Natural killer cell (primary cell): ENCODE data around the gene RGS4. TPM values are rescaled to one million over a fixed set of nuclear protein-coding genes. Genes with fewer than 3 reads are reported as not detected.

ENCODE experiments used
- ATAC-seq, 3 donors: fragments of 150-1000 bp in 2 of 3; fragments of 200-7000 bp in 1 of 3; cut with Tn5 transposase; 1 replicate in 1 of 3; 2 replicates in 2 of 3; pipeline ENCODE4 v1.10.0; 2021; ENCODE audit warnings: mild to moderate bottlenecking in 2 of 3, moderate library complexity in 2 of 3
- DNase-seq, 2 donors: peaks; one replicate each; pipeline versions ENCODE4 v3.0.0 to v3.0.0-alpha.2; 2013 to 2021; ENCODE audit warnings: mixed read lengths in 1 of 2
- H3K27ac ChIP-seq: one replicate; pipeline ENCODE4 v1.5.1; 2013; ENCODE audit warnings: mild to moderate bottlenecking, low read length
- H3K27me3 ChIP-seq: one replicate; pipeline ENCODE4 v1.6.1; 2013; ENCODE audit warnings: low read length; ENCODE audit not compliant: control insufficient read depth, insufficient read depth
- H3K36me3 ChIP-seq: one replicate; pipeline ENCODE4 v1.6.1; 2013; ENCODE audit warnings: low read length; ENCODE audit not compliant: control insufficient read depth, insufficient read depth
- H3K4me1 ChIP-seq: one replicate; pipeline ENCODE4 v1.6.1; 2013; ENCODE audit warnings: low read length; ENCODE audit not compliant: control insufficient read depth, insufficient read depth
- H3K4me3 ChIP-seq: one replicate; pipeline ENCODE4 v1.5.1; 2013; ENCODE audit warnings: low read length
- H3K9me3 ChIP-seq: one replicate; pipeline ENCODE4 v1.6.1; 2013; ENCODE audit warnings: low read length; ENCODE audit not compliant: control insufficient read depth, insufficient read depth
- H3K27ac Mint-ChIP-seq, 2 donors: one replicate each; pipeline ENCODE4 v1.8.0; 2022; ENCODE audit warnings: mild to moderate bottlenecking in 2 of 2, mixed read lengths in 2 of 2, moderate library complexity in 1 of 2
- H3K27me3 Mint-ChIP-seq, 2 donors: one replicate each; pipeline ENCODE4 v1.8.0; 2022; ENCODE audit warnings: low read depth in 2 of 2, mixed read lengths in 2 of 2
- H3K36me3 Mint-ChIP-seq: one replicate; pipeline ENCODE4 v1.8.0; 2022; ENCODE audit warnings: mixed read lengths
- H3K4me1 Mint-ChIP-seq, 2 donors: one replicate each; pipeline ENCODE4 v1.8.0; 2022; ENCODE audit warnings: mixed read lengths in 2 of 2
- H3K4me3 Mint-ChIP-seq: one replicate; pipeline ENCODE4 v1.8.0; 2022; ENCODE audit warnings: mild to moderate bottlenecking, moderate library complexity, mixed read lengths
- H3K9me3 Mint-ChIP-seq, 2 donors: one replicate each; pipeline ENCODE4 v1.8.0; 2022; ENCODE audit warnings: mixed read lengths in 2 of 2
- CTCF ChIP-seq: fragments of 200-600 bp; IDR thresholded peaks from one replicate; pipeline ENCODE4 v1.8.0; 2022; ENCODE audit warnings: antibody characterized with exemption
- WGBS: methylation state at CpG from one replicate; pipeline ENCODE4 v1.1.7; 2013; ENCODE audit warnings: missing lambda C conversion rate; ENCODE audit not compliant: insufficient coverage; 5-methylcytosine and 5-hydroxymethylcytosine counted together
- intact Hi-C: fragments of 100-400 bp; cut with micrococcal nuclease; formaldehyde crosslinking; loops from one replicate; pipeline ENCODE4 v1.14.2; 2022
- total RNA-seq, 4 donors: library from RNA; stranded (reverse); fragments of 120-200 nt in 1 of 4; gene quantifications; one replicate each; pipeline versions ENCODE4 v1.2.3 to v1.2.4, GENCODE V29; 2013 to 2022

The RGS4 gene
- total RNA-seq, 3 donors from 2014 or later (not counting 1 experiment from before 2014, with no cell fraction given): not detected

GRCh38 chr1:163106364-163106987 lies 37.3 kb downstream of the RGS4 start:
- Mint-ChIP-seq H3K27ac (no peak overlapping the region), H3K27me3 (peaks cover 10 to 27% of the 10 kb centered on the region in 2 donors), H3K4me3 (no peak overlapping the region), H3K36me3 (no peaks in the 10 kb centered on the region), H3K9me3 (peaks cover 3 to 9% of the 10 kb centered on the region in 2 donors), H3K4me1 (no peaks in the 10 kb centered on the region)
- no peaks in the 10 kb centered on the region for H3K27me3 ChIP-seq
- intact Hi-C loops: no loop called here
- ATAC-seq: no peak
- no peak overlapping the region for H3K4me3 ChIP-seq
- no peaks in the 10 kb centered on the region for H3K9me3 ChIP-seq
- H3K27ac ChIP-seq: no peak overlapping the region
- H3K4me1 ChIP-seq: no peaks in the 10 kb centered on the region
- 88% methylated on average over 2 of the region's 2 CpGs for WGBS
- no peak for DNase-seq
- TF ChIP-seq CTCF: no peak
- no peaks in the 10 kb centered on the region for H3K36me3 ChIP-seq

GRCh38 chr1:163107655-163108054 lies 38.5 kb downstream of the RGS4 start:
- Histone ChIP-seq H3K27me3 (no peaks in the 10 kb centered on the region), H3K4me1 (no peaks in the 10 kb centered on the region), H3K9me3 (no peaks in the 10 kb centered on the region), H3K36me3 (no peaks in the 10 kb centered on the region), H3K27ac (no peak overlapping the region), H3K4me3 (no peak overlapping the region)
- Mint-ChIP-seq H3K27ac (no peak overlapping the region), H3K9me3 (peaks cover 6 to 11% of the 10 kb centered on the region in 2 donors), H3K36me3 (no peaks in the 10 kb centered on the region), H3K4me3 (no peak overlapping the region), H3K27me3 (peaks cover 12 to 27% of the 10 kb centered on the region in 2 donors), H3K4me1 (no peaks in the 10 kb centered on the region)
- intact Hi-C loops: no loop called here
- WGBS: 86% methylated on average over 2 of the region's 5 CpGs
- DNase-seq (no peak), ATAC-seq (no peak)
- no peak for TF ChIP-seq CTCF

DNA sequence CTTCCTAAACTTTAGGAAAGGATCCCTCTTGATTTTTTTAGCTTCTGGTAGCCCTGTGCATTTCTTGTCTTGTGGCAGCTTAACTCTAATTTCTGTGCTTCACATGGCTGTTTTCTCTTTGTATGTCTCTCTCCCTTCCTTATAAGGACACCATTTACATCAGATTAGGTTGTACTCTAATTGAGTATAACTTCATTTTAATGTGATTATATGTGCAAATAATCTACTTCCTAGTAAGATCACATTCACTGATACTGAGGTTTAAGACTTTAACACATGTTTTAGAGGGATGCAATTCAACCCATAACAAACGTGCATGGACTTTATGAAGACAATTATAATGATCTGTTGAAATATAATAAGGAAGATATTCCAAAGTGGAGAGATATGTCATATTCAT lies 46.7 kb downstream of the RGS4 start:
- H3K9me3 Mint-ChIP-seq: peaks cover 6 to 7% of the 10 kb centered on the region in 2 donors

More for the DNA sequence above, 46.7 kb downstream of the RGS4 start:
- H3K4me3 Mint-ChIP-seq: no peak overlapping the region
- no peak overlapping the region for H3K27ac Mint-ChIP-seq
- H3K27me3 ChIP-seq: no peaks in the 10 kb centered on the region
- H3K4me1 Mint-ChIP-seq: no peaks in the 10 kb centered on the region
- no peaks in the 10 kb centered on the region for H3K9me3 ChIP-seq
- DNase-seq (no peak), ATAC-seq (no peak)
- H3K36me3 ChIP-seq: no peaks in the 10 kb centered on the region
- H3K36me3 Mint-ChIP-seq: no peaks in the 10 kb centered on the region
- intact Hi-C loops: no loop called here
- H3K27ac ChIP-seq: no peak overlapping the region
- no peak for TF ChIP-seq CTCF
- no CpG with 5 or more reads among the region's 1 CpG for WGBS
- H3K4me3 ChIP-seq: no peak overlapping the region
- peaks cover 5 to 7% of the 10 kb centered on the region in 2 donors for H3K27me3 Mint-ChIP-seq
- H3K4me1 ChIP-seq: no peaks in the 10 kb centered on the region
